K562 (cell line): Measurements from ENCODE around the gene CHSY1. TPM values are rescaled to one million over a fixed set of nuclear protein-coding genes. Genes with fewer than 3 reads are reported as not detected.
A peak's percentile ranks its signal among the peaks of the same experiment; 100 is the strongest.

Experiments
- C11orf30 ChIP-seq: fragments of 450-650 bp; IDR thresholded peaks from 2 replicates; pipeline ENCODE4 v1.6.1; 2016; ENCODE audit warnings: low read depth, mild to moderate bottlenecking
- E2F1 ChIP-seq: sonication (generic); formaldehyde crosslinking; IDR thresholded peaks from 2 replicates; pipeline ENCODE4 v1.8.1; 2023; ENCODE audit warnings: mild to moderate bottlenecking, missing genetic modification reagents, moderate library complexity
- EZH2 ChIP-seq: IDR thresholded peaks from 2 replicates; pipeline ENCODE4 v1.6.1; 2012; ENCODE audit warnings: low read depth, mild to moderate bottlenecking, inconsistent platforms, low read length, borderline replicate concordance
- HEY1 ChIP-seq: fragments of 250-450 bp; sonication (Bioruptor Pico); IDR thresholded peaks from 2 replicates; pipeline ENCODE4 v1.5.0; 2020; ENCODE audit warnings: mild to moderate bottlenecking, moderate library complexity, borderline replicate concordance
- KLF13 ChIP-seq: fragments of 450-650 bp; IDR thresholded peaks from 2 replicates; pipeline ENCODE4 v1.6.1; 2016; ENCODE audit warnings: missing genetic modification characterization, low read depth, mild to moderate bottlenecking, missing compliant biosample characterization, moderate library complexity, borderline replicate concordance
- NBN ChIP-seq: fragments of 450-650 bp; IDR thresholded peaks from 2 replicates; pipeline ENCODE4 v1.6.1; 2016; ENCODE audit warnings: low read depth, mild to moderate bottlenecking
- NFIC ChIP-seq: fragments of 450-650 bp; IDR thresholded peaks from 2 replicates; pipeline ENCODE4 v1.6.1; 2017; ENCODE audit warnings: mild to moderate bottlenecking, inconsistent platforms
- NFYB ChIP-seq: IDR thresholded peaks from 2 replicates; pipeline ENCODE4 v1.6.1; 2011; ENCODE audit warnings: mild to moderate bottlenecking, moderate library complexity; ENCODE audit not compliant: insufficient read length; ENCODE audit errors: extremely low read depth
- SMAD2 ChIP-seq: fragments of 150-350 bp; IDR thresholded peaks from 2 replicates; pipeline ENCODE4 v1.6.1; 2014; ENCODE audit warnings: low read depth, mild to moderate bottlenecking, low read length
- TAL1 ChIP-seq: fragments of 450-650 bp; IDR thresholded peaks from 2 replicates; pipeline ENCODE4 v1.6.1; 2016; ENCODE audit warnings: mild to moderate bottlenecking
- ZBTB5 ChIP-seq: fragments of 450-650 bp; IDR thresholded peaks from 2 replicates; pipeline ENCODE4 v1.6.1; 2017; ENCODE audit warnings: antibody characterized with exemption
- ZFP36 ChIP-seq: fragments of 150-350 bp; IDR thresholded peaks from 2 replicates; pipeline ENCODE4 v1.6.1; 2018; ENCODE audit warnings: low read length, low read depth; ENCODE audit not compliant: partially characterized antibody
- ZMIZ1 ChIP-seq, 2 experiments: fragments of 150-350 bp in 1 of 2; IDR thresholded peaks; 2 replicates each; pipeline ENCODE4 v1.6.1; 2012 to 2016; ENCODE audit warnings: low read depth in 2 of 2, low read length in 2 of 2, mild to moderate bottlenecking in 1 of 2, moderate library complexity in 1 of 2
- ZNF124 ChIP-seq: sonication (generic); formaldehyde crosslinking; IDR thresholded peaks from 2 replicates; pipeline ENCODE4 v1.8.1; 2022; ENCODE audit warnings: missing genetic modification reagents
- ZNF224 ChIP-seq: sonication (generic); formaldehyde crosslinking; IDR thresholded peaks from 2 replicates; pipeline ENCODE4 v1.8.0; 2022; ENCODE audit warnings: mild to moderate bottlenecking, missing genetic modification reagents
- ZSCAN32 ChIP-seq: fragments of 450-650 bp; formaldehyde crosslinking; IDR thresholded peaks from 2 replicates; pipeline ENCODE4 v1.4.0; 2020; ENCODE audit warnings: mild to moderate bottlenecking, moderate library complexity
- polyA plus RNA-seq, 8 experiments: library from polyadenylated mRNA; depleted of rRNA in 4 of 8; stranded (reverse) in 5 of 8; unstranded in 3 of 8; fragments of >200 nt; fragmentation: Nextera tagmentation in 2 of 8; fragmentation: Illumina TruSeq in 1 of 8; extraction: Ambion mirVana in 2 of 8; extraction: Trizol in 1 of 8; gene quantifications; 2 replicates each; pipeline versions ENCODE4 v1.2.1 to v1.2.3, GENCODE V29; 2011 to 2014; ENCODE audit warnings: inconsistent platforms in 1 of 8, missing spikeins in 1 of 8
- total RNA-seq, 7 experiments: library from RNA; depleted of rRNA in 6 of 7; stranded (reverse); fragments of >200 nt in 6 of 7; fragmentation: Illumina TruSeq in 2 of 7; extraction: Trizol in 2 of 7; gene quantifications; 2 replicates each; pipeline versions ENCODE4 v1.2.1 to v1.2.3, GENCODE V29; 2011 to 2021; ENCODE audit warnings: low replicate concordance in 1 of 7
- TF ChIP-seq, protein P1 (sequence below): fragments of 250-450 bp; sonication (Bioruptor Pico); IDR thresholded peaks from 2 replicates; pipeline ENCODE4 v1.8.0; 2022; ENCODE audit warnings: inconsistent platforms
- TF ChIP-seq, protein P2 (sequence below): fragments of 250-450 bp; sonication (Bioruptor Pico); IDR thresholded peaks from 2 replicates; pipeline ENCODE4 v1.5.0; 2021

Gene CHSY1
- total and polyA plus RNA-seq, 9 of the 15 experiments (the other 6 are each of a cell fraction or from before 2014, with no cell fraction given) = 7.0 to 16.4 (median 13.4) TPM

- TF ChIP-seq ZMIZ1 (IDR thresholded peaks at IDR 0.05; ENCODE audit: low read depth in 2 of 2, low read length in 2 of 2) (no peak), HEY1 (CRISPR knock-in tag) (no peak), C11orf30 (peak; percentile 41; the same call in 1 of the 2 replicates), NFIC (0 out of 2 replicates have a peak, but pooled peaks have one; percentile 18), ZSCAN32 (CRISPR knock-in tag) (no peak), KLF13 (tag) (peak; percentile 96), TAL1 (no peak), ZBTB5 (no peak), ZNF224 (no peak), NBN (no peak), E2F1 (CRISPR knock-in tag) (peak; percentile 30; the same call in 1 of the 2 replicates), ZNF124 (CRISPR knock-in tag) (no peak), EZH2 (no peak), NFYB (peak; percentile 40), ZFP36 (peak; percentile 61), SMAD2 (no peak)
- TF ChIP-seq, protein P1, sequence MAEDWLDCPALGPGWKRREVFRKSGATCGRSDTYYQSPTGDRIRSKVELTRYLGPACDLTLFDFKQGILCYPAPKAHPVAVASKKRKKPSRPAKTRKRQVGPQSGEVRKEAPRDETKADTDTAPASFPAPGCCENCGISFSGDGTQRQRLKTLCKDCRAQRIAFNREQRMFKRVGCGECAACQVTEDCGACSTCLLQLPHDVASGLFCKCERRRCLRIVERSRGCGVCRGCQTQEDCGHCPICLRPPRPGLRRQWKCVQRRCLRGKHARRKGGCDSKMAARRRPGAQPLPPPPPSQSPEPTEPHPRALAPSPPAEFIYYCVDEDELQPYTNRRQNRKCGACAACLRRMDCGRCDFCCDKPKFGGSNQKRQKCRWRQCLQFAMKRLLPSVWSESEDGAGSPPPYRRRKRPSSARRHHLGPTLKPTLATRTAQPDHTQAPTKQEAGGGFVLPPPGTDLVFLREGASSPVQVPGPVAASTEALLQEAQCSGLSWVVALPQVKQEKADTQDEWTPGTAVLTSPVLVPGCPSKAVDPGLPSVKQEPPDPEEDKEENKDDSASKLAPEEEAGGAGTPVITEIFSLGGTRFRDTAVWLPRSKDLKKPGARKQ (CRISPR knock-in tag) = no peak
- TF ChIP-seq, protein P2, sequence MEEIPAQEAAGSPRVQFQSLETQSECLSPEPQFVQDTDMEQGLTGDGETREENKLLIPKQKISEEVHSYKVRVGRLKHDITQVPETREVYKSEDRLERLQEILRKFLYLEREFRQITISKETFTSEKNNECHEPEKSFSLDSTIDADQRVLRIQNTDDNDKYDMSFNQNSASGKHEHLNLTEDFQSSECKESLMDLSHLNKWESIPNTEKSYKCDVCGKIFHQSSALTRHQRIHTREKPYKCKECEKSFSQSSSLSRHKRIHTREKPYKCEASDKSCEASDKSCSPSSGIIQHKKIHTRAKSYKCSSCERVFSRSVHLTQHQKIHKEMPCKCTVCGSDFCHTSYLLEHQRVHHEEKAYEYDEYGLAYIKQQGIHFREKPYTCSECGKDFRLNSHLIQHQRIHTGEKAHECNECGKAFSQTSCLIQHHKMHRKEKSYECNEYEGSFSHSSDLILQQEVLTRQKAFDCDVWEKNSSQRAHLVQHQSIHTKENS (CRISPR knock-in tag) = no peak
These were observed 25.4 kb upstream of the CHSY1 start, which contains the start of gene SELENOS (continued) for GRCh38 chr15:101277038-101277822.
